IPS-NIHi7 (cell line): ENCODE data around the gene SEMA6D.
A peak's percentile ranks its signal among the peaks of the same experiment; 100 is the strongest.

Source experiments
- DNase-seq: peaks from one replicate; pipeline ENCODE4 v3.0.0; 2012; ENCODE audit warnings: mixed read lengths; ENCODE audit errors: extremely low spot score

Gene SEMA6D

DNA sequence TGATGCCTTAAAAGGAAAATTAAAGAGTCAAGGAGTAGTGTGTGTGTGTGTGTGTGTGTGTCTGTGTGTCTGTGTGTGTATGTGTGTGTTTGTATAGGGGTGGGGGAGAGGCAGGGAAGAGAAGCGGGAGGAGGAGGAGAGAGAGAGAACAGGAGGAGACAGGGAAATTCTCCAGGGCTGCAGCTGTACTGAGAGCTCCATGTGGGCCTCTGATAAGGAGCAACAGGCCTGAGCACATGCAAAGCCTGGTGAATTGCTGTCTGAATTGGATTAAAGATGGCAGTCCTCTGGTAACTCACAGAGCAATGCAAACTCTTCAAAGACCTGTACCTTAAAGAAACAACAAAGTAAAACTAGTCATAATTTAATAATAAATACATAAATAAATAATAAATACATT, 70.6 kb downstream of the SEMA6D start:
- DNase-seq = peak; percentile 38

DNA sequence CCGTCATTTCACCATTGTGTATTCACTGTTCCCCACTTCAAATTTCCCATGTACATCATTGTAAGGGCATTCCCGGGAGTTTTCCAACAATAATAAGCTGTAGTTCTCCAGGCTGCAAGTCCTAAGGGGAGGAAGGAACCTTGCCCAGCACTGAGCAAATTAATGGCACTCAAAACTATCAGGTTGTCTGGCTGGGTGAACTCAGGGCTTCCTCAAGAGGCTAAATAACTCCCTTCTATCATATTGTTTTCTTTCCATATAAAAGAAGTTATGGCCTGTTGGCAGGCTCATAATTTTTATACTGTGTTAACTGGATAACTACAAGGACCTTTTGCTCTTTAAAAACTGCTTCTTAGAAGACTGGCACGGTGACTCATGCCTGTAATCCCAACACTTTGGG, 71.4 kb downstream of the SEMA6D start:
- no peak for DNase-seq

DNA sequence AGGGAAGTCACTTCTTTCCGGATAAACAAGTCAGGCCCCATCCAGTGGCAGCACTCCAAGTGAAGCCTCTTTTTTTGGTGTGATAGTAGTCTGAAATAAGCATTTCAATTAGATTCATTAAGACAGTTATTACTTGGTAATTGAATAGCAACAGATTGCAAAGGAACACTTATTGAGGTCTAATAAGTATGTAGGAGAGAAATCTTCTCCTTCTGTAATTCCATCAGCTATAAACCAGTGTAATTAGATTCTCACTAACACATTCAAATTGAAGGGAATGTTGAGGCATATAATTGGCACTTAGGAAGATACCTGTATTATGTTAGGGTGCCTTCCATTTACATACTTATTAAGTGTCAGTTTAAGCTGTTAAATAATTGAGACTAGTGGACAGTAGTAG, 73.9 kb downstream of the SEMA6D start:
- no peak for DNase-seq

DNA sequence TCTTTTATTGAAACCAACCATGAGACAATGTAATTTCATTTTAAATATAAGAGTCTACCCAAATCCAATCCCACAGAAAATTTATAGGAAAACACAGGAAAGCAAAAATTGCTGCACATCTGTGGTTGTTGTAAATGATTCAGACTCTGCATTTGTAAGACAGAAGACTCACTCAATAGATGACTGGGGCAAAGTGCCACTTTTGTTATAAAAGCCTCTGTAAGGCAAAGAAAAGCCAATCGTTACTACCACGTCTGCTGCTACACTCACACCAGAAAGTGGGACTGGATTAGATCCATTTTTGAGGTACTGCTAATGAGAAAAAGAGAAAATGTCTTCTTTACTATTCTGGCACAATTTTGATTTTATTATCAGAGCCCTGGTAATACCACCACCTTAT, 74.9 kb downstream of the SEMA6D start:
- no peak for DNase-seq

DNA sequence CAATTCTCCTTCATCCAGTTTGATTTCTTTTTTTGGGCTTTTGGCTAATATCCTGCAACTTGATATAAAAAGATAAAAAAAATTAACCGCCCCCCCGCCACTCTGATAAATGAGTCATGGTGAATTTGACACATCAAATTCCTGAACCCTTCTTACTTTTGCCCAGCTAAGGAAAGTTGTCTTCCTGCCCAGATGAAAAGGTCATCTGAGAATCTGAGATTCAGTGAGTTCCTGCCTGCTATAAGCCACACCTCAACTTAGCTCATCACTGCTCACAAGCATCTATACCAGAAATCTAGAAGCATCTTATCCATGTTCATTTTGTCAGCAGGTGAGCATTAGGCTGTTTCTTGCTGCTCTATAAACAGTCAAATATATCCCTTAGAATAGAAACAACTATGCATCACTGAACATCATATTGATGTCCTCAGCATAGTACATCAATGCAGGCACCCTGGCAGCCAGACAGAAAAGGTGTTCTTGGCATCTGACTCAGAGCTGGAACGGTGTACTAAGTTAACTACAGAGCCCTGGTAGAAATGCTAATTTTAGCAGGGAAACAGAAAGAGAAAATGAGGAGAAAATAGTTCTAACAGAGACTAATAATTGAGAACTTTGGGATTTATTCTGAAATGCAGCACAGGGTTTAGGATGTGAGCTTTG, 77.1 kb downstream of the SEMA6D start:
- no peak for DNase-seq

DNA sequence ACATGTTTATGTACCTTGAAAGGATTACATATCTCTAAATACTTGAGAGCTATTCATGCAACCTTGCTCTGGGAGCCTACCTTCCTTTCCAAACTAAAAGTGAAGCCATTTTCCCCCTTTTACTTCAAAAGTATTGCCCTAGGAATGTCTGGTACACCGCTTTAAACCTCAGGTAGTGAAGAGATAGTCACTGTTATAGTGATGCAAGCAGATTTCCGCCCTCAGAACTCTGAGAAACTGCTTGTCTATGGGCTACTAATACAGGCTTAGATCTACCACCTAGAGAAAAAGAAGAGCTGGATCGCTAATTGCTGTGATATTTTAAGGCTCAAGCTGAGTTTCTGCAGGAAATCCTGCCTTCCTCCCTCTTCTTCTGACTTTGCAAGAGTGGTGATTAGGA, 78.6 kb downstream of the SEMA6D start:
- DNase-seq = no peak

DNA sequence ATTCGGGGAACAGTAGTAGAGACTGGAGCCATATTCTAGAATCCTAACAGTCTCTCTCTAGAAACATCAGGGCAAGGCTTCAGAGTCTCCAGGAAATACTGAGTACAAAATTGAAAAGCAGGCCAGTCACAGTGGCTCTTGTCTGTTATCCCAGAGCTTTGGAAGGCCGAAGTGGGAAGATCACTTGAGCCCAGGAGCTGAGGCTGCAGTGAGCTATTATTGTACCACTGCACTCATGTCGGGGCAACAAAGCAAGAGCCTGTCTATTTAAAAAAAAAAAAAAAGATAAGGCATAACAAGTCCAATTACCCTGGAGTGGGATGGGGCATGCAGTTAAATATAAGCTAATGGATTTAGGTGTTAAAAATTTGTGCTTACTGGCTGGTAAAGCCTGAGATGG, 79.0 kb downstream of the SEMA6D start:
- DNase-seq = no peak

DNA sequence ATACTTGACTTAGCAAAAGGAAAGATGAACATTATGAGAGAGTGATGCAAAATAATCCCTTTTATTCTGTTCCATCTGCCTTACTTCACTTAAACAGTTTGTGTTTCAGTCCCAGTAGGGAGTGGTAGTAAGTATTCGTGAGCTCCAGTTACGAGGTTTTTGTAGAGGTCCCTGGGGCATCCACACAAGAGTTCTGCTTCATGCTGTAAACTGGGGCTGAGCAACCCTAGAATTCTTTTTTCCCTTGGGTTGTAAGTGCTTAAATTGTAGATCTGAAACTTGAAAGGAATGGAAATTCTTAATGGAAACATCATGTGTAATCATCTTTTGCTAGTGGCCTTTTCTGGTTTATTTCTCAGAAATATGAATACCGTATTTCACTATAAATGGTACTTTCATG, 79.5 kb downstream of the SEMA6D start:
- DNase-seq = no peak

DNA sequence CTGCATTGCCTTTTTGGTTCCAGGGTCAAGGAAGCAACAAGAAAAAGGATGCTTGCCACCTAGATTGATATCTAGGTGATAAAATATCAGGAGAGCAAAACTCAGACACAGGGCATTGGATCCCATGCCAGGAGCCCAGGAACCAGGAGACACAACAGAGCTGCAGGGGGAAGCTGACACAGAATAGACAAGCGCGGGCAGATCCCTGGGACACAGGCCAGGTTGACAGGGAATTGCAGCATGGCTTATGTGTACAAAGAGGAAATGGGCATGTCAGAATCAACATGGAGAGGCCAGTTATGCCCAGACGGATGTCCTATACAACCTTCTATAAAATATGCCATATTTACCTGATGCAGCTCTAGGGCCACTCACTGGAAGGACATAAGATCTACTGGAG, 84.2 kb downstream of the SEMA6D start:
- no peak for DNase-seq

DNA sequence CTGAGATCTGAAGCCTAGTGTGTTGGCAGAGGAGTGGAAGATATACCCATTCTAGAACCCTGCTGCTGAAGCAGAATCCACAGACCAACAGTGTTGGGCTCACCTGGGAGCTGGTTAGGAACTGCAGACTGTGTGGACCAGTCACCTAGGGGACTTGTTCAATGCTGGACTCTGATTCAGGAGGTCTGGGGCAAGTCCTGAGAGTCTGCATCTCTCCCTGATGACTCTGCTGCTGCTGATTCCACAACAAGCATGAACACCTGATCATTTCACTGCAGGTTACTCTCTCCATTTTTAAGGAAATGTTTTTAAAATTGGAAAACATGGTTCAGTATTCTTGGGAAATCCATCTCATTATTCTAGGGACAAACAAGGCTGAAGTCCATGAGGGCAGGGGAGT, 84.9 kb downstream of the SEMA6D start:
- DNase-seq = no peak

DNA sequence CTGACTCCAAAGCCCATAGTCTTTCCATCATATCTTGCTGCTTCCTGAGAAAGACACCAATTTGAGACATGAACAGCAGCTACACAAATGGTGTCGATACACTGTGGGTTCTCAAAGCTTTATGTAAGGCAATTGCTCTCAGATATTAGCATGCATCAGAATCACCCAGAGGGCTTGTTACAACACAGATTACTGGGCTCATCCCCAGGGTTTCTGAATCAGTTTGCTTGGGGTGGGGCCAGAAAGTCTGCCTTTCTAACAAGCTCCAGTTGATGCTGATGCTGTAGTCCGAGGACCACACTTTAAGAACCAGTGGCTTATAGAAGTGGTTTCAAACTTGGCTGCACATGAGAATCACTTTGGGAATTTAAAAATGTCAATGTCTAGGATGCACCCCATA, 86.5 kb downstream of the SEMA6D start:
- no peak for DNase-seq

DNA sequence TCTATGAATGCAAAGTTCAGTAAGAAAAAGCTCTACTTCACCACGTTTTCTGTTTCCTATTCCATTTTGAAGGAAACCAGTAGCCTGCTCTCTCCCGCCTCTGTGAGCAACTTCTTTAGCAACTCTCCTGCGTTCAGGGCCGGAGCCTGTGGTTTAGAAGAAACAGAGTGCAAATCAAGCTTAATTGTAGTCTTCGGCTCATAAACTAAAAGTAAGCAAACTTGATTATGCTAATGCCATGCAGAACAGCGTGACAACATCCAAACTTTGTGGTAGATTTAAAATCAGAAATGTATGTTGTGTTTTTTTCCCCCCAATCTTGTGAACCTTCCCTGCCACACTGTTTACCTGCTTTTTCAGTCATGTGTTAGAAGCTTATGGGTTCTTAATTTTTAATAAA, 87.4 kb downstream of the SEMA6D start:
- DNase-seq = no peak

DNA sequence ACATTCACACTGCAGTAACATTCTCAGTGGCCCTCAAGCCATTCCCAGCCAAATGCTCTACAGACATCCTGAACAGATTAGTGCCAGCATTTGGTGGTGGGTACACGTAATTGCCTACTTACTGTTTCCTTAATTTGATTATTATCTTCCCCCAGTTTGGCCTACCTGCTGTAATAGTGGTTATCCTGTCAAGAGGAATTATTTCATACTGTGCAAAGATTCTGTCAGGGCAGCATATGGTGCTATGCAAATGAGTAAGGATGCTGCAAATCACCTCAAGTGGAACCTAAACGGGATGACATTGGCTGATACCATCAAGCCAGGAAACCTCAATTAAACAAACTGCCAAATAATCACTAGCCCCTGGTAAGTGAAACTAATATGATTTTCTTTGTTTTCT, 88.7 kb downstream of the SEMA6D start:
- no peak for DNase-seq

DNA sequence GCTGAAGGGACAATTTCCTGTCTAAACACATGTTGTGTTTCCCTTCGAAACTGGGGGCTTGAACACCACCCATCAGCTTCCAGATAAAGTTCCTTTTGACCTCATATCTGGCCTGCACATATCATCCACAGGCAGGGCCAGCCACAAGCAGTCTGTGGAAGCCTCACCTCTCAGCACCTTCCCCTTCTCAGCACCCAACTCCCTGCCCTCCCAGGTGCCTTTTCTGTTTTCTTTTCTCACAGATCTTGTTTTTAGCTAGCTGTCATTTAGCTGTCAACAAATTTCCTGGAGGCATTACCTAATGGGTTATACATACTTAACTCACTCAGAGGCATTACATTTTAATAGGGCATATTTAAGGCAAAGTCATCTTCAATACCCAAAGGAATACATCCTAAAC, 93.9 kb downstream of the SEMA6D start:
- no peak for DNase-seq

DNA sequence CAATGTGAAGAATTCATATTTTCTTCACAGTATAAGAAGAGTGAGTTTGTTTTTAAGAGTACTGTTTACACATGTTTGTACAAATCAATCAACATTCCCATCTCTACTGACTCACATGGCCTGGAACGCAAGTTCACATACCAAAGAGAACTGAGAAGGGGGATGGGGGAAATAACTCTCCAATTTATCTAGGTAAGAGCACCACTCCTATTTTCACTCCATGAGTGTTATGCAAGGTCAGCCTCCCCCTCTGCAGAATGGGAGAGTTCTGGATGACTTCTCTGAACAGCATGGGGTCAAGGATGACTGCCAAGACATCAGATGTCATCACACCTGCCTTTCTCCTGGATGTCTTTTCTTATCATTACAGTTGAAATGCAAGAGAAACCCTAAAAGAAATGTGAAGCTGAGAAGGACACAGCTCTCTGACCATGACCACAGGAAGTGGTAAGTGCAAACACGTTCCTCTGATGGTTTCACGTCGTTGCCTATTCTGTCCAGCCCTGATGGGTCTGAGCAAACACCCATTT, 95.2 kb downstream of the SEMA6D start:
- no peak for DNase-seq

DNA sequence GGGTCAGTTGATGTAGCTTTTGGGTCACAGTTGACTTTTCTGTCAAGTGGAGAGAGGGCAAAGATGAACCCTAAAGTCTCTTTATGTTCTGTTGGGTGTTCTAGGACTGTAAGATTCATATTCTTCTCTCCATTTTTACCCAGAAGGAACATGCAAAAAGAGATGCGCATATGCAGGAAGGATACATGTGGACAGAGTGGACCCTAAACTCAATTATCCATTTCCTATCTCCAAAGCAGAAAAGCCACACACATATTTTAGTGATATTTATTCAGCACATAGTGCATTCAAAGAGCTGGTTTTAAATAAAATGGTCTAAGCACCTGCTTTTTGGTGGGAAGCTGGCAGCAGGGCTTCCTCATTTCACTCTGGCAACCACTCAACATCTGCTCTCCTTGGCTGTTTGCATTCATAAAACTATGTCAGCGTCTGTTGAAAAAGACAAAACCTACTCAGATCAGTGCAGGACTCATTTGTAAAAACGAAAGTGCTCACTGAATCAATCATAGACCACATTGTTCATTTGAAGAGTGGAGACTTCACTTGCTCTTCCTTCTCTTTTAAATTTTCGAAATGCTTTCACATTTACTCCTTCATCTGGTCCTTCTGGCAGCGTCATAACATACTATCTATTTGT, 96.6 kb downstream of the SEMA6D start:
- no peak for DNase-seq

DNA sequence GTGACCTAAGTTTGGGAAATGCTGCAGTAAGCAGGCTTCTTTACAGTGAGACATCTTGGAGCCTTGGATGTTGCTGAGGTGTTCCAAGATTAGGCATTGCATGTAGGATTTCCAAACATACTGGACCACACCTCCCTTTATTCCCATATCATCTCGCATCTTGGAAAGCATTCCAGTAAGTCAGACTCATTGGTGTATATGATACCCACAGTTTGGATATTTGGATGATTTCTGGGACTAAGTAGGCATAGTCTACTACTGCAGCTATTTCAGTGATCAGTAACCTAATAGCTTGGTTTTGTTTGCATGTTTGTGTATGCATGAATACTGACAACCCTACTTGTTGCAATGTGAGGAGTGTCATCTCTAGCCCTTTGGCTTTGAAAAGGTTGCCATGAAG, 97.3 kb downstream of the SEMA6D start:
- no peak for DNase-seq

DNA sequence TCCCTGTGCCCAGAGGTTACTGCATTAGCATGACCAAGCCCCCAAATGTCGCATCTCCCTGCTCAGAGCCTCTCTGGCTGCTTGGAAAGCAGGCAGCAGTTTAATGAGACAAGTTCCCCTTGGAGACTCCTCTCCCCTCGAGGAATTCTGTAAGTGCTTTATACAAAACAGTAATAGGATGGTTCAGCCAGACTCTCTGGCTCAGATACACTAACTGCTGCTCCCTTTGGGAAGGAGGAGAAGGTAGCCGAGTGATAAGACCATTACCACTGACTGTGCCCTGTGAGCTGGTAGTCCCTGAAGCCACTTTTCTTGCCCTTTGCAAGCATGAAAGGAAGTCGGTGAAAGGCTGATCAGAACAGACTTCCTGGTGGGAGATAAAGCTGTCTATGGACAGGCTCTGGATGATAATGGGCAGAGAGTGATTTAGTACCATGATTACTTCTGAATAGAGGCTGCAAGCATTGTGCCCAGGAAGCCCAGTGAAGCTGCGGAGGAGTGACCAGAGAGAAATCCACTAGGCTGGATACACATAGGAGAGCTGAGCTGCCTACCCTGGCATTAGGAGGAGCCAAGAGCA, 100.8 kb downstream of the SEMA6D start:
- DNase-seq = peak; percentile 29

DNA sequence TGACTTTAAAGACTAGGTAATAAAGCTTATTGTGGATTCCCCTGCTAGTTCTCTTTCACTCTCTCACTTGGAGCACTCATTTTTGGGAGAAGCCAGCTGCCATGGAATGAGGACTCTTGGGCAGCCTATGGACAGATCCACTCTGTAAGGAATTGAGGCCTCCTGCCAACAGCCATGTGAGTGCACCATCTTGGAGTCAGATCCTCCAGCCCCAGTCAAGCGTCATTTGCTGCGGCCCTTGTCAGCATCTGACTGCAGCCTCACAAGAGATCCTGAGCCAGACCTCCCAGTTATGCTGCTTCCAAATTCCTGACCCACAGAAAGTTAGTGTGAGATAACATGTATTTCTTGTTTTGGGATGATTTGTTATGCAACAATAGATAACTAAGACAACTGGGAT, 101.9 kb downstream of the SEMA6D start:
- DNase-seq = no peak

DNA sequence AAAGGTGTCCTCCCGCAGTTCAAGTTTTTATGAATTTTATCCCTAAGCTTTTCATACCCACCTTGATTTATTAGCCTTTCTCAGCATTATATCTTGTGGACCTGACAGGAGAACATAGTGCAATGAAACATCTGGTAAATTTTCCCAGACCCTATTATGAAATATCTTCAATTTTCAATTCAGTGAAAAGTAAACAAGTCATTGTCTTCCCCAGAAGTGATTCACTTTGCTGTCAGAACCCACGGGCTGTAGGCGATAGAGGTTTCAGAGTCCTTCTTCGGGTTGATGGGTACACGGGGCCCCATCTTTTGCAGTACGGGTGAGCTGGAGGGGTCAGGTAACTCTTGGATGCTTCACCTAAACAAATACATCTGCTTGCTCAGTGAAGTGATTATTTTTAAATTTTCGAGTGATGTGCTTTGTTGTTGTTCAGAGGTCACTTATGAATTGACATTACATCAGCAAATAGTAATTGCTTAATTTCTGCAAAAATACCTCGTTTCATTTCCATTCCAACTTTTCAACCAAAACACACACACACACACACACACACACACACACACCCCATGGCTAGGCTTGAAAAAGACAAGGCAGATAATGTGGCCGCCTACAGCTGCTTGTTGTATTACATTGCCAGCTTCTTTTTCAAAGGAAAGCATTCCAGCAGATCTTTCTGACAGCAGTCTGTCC, 102.9 kb downstream of the SEMA6D start:
- no peak for DNase-seq

DNA sequence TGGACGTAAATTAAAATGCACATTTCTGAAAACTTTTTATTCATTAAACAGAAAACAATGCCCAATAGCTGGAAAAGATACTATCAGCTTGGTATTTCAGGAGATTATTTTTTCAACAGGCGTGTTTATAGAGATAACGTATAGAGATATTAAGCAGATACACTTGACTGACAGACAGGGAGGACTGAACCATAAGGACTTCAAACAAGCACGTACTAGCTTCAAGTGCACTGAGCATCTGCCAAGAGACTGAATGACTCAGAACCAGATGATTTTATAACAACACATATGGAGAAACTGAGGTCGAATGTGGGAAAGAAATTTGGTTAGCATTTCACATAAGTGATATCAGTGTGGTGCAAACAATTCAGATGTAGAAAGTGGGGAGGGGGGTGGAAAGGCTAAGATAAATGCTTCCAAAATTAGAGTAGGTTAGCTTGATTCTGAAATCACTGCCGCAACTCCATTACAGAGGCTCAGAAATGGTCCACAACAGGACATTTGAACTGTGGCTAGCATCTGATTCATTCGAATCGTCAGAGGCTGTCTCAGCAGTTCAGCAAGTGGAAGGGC, 103.5 kb downstream of the SEMA6D start:
- no peak for DNase-seq

DNA sequence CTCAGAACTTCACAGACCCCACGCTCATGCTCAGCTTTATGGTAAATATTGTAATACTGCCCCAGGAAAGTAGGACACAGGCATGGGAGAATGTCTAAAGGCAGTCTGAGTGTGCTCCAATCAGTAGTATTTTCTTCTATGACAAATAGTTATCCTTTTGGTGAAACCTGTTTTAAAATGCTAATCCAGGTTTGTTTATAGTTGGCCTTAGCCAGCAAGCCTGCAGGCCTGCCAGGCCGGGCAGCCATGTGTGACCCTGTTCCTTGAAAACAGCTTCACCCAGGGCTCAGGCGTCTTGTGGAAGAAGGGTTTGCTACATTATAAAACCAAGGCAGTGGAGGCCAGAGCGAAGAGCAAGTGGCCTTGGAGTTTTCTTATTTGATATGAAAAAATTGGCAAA, 104.7 kb downstream of the SEMA6D start:
- no peak for DNase-seq
